Activated CD4-positive, CD25-positive, alpha-beta regulatory T cell (primary cell): ENCODE results near the gene RASEF.

Experiments used
- DNase-seq, 4 experiments: peaks; one replicate each; lab custom pipeline; 2025; lab: John Stamatoyannopoulos, UW

Gene RASEF

DNA sequence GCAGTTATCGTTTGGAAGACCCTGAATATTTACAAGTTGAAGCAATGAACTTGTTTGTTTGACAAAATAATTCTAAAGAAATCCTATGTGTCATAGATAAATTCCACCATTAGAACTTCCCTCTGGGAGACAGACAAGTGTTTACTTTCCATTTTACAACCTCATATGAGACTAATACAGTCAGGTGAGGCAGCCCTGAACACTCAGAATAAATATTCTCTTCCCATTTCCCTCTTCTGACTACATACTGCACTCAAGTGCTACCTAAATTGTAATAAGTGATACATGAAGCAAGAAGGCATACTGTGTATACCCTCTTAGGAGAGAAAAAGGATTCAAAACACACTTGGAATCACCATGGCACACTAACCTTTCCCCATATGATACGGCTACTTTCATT, 6.8 kb downstream of the RASEF start:
- DNase-seq, result no peak

DNA sequence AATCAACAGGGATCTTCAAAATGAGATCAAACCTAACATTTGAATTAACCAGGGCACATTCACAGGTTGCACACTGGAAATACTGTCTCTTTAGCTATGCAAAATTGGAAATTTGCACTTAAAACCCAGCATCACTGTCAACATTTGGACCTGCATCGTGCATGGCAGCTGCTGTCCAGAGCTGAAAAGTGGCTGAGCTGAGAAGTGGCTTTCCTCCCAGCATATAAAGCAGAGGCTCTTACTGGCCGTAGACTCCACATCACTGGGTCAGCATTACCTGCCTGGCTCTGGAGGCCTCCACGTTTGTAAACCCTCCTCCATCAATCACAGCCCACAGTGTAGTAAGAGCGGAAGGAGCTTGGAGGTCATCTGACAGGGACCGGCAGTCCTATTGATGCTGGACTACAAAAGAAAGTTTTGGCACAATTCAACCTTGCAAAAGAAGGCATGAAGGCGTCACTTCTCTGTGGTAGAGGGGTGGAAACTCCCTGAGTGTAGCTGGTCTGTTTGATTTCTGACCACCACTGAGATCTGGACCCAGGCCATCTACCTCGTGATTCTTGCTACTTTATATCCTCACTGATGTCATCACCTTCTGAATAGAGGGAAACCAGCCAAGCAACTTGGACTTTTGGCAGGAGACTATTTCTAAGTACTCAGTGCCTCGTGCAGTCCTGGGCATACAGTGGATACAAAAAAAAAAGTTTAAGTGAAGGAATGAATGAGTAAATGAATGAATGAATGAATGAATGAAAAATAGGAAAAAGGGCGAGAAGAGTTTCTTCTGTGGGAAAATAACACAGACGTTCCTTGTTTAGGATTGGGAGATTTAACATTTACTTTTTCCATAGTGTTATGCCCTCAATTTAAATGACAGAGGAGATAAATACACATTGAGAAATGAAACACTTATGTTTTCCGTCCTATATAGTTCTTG, 14.8 kb downstream of the RASEF start:
- DNase-seq, result no peak

DNA sequence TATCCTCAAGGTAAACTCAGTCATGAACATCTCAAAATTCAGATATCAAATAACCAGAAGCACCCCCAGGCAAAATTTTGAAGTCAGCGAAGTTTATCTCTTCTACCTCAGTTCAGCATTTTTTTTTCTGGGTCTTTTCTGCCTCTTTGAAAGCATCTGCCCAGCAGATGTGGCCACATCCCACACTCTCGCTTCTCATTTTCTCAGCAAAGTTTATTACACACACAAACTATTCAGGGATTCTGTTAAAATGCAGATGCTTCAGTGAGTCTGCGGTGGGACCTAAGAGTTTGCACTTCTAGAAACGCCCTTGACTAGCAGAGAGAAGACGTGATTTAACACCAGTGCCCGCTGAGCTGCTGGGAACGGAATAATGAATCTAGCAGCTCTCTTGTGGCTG, 19.3 kb downstream of the RASEF start:
- no peak for DNase-seq

DNA sequence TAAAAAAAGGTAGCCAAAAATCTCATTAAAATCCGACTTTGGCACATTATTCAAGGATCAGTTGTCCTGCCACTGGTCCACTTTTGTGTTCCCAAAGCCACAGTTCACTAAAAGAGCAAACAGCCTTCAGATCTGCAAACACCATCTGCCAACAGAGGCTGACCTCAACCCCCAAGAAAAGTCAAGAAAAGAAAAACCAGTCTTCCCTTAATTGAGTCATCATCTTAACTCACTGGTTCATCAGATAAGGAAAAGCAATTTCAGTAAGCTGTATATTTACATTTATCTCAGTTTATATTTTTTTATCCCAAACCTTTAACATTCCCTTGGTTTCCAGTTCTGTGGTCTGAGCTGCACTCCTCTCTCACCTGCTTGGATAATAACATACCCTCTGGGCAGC, 21.2 kb downstream of the RASEF start:
- DNase-seq, result no peak

DNA sequence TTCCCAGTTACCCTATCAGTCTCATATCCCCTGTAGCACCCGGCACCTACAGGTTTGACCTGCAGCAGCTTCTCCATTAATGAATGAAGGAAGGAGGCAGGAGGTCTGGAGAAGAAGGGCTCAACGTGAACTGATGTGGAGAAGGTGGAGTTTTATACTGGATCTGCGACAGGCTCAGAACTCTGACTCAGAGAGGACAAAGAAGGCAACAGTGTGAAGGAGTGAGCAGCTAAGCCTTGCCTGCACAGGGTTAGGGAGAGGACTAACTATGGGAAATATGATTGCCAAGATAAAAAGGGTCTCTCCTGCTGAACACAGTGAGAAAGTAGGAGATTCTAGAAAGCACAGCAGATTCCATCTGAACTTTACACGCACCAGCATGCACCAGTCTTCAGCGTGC, 23.6 kb downstream of the RASEF start:
- no peak for DNase-seq

DNA sequence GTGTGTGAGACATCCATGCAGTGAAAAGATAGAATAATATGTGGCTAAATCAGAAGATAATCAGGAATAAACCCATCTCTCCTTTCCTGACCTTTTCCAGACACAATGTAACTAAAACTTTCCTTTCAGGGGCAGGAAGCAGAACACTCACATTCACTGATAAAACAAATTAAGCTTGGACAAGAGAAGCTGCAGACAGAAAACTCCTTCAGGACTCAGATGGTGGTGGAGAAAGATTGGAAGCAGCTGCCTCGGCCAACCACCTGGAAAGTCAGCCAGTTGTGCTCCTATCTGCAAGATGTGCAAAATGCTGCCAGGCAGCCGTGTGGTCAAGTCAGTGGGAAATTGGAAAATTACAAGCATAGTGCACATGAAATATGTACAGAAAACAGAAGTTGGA, 26.9 kb downstream of the RASEF start:
- no peak for DNase-seq

DNA sequence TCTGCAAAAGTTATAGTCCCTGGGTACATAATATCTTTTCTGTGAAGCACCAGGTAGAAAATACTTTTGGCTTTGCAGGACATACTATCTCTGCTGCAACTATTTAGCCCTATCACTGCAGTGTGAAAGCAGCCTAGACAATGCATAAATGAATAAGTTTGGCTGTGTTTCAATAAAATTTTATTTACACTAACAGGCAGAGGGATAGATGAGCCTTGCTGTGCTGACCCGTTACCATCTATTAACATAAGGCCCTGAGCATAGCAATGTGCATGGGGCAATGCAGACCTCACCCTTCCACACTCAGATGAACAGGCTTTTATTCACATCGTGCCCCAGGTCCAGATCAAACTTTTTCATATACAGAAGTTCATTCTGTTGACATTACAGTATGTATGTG, 27.8 kb downstream of the RASEF start:
- DNase-seq, result no peak

DNA sequence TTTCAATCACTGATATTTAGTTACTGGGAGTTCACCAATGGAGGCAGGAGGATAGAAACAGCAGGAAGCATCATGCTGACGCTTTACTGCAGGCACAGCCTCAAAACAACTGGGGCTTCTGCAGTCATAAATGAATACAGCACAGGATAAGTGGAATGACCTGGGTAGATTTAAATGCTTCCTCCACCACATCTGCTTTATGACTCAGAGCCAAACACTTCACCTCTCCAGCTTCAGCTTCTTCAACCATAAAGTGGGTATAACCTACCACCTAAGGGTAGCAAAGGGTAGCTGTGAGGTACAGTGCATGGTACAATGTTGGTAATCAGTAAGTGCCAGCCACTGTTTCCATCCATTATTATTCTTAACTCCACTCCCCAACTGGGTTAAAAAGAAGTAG, 28.4 kb downstream of the RASEF start:
- no peak for DNase-seq

DNA sequence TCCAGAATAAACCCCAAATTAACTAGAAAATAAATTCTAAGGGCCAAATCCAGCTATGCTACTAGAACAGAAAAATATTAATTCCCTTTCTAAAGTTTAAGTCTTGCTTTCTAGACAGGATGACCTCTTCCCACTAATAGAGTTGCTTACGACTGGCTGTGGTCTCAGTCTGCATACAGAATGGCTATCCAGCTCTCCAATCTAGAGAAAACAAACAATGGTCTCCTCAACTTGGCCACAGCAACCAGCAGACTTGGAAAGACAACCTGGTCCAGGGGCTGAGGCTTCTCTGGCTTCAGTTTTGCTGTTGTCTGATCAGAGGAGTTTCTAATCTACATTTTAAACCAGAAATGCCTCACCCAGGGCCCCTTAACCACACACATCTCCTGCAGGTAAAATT, 28.9 kb downstream of the RASEF start:
- no peak for DNase-seq

DNA sequence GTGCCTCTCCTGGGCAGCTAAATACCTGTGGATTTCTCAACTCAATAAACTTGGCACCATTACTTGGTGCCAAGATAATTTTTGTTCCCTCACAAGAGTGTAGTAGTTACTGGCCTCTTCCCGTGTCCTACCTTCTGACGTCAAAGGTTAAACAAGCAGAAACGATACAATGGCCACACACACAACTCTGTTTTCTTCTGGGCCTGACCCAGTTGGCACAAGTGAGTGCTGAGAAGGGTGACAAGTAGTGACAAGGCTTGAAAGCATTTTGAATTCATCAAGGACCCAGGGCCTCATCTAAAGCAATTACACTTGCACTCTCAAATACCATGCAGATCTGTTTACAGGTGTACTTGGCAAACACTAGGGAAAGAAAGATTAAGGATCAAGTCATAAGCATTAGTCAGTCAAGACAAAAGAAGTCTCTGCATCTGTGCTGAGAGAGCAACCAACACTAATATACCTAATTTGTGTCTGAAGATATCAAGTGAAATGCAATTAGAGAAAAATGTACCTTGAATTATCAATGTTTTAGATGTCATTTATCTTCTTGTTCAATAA, 30.8 kb downstream of the RASEF start:
- DNase-seq, result no peak

DNA sequence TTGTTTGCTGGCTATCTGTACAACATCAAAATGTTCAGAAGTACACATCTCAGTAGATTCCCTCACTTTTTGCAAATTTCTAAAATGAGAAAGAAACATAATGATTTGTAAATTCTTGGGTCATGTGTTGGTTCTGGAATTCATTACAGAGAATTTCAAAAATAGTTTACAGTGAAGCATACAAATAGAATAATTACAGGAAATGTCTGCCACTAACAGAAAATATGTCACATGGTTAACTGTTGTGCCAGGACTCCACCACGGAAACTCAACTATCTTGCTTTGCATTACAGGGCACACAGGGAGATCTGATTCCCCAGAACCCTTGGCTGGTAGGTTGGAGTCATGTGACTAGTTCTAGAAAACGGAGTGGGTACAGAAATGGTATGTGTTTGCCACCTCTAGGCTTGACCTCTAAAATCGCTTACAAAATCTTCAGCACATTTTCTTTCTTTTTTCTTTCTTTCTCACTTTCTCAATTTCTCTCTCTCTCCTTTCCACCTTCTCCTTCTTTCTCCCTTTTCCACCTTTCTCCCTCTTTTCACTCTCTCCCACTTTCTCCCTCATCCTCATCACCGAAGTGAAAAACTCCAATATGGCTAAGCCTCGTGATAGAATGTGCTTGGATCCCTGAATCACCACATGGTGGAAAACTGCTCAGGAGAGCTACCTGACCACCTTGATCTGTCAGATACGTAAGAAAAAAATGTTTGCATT, 32.4 kb downstream of the RASEF start:
- no peak for DNase-seq

DNA sequence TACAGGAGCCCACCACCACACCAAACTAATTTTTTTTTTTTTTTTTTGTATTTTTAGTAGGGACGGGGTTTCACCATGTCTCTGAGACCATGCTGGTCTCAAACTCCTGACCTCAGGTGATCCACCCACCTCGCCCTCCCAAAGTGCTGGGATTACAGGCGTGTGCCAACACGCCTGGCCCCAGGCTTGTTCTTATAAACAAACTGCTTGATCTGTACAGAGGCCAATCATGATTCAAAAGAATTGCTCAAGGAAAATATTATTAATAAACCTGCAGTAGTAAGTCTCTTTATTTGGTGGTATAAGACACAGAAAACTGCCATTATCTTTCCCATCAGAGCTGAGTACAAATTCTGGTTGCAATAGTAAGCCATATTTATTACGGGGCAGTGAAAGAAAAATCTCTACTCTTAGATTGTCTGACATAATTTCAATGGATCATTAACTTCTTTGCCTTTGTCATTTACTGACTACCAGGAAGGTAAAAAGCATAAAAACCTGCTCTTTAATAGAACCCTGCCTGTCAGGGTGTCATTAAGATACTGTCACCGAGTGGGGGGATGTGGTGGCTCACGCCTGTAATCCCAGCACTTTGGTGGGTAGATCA, 33.3 kb downstream of the RASEF start:
- DNase-seq, result no peak

DNA sequence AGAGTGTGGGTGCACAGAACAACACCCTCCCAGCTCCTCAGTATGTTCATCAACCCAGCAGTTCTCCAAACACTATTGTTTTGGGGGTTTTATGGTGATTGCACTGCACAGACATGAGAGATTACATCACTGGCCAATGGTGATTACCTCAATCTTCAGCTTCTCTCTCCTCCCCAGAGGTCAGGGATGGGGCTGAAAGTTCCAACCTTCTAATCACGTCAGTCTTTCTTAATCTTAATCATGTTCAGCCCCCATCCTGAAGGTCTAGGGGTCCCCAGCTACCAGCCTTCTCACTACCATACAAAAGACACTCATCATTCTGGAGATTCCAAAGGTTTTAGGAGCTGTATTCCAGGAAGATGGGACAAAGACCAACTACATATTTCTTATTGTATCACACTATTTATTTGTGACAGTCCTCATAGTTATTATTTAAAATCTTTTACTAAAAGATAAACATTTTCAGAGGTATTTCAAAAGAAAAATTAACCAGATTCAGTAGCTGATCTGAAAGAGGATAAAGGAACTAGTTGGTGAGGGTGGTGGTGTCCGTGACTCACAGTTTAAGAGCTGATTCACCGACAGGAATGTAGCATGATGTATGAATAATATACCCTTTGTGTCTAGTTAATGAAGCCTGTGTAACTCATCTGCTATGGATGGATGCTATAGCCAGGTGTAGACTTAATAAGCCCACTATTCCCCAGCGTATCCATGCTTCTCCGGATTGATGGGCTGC, 35.6 kb downstream of the RASEF start:
- no peak for DNase-seq

DNA sequence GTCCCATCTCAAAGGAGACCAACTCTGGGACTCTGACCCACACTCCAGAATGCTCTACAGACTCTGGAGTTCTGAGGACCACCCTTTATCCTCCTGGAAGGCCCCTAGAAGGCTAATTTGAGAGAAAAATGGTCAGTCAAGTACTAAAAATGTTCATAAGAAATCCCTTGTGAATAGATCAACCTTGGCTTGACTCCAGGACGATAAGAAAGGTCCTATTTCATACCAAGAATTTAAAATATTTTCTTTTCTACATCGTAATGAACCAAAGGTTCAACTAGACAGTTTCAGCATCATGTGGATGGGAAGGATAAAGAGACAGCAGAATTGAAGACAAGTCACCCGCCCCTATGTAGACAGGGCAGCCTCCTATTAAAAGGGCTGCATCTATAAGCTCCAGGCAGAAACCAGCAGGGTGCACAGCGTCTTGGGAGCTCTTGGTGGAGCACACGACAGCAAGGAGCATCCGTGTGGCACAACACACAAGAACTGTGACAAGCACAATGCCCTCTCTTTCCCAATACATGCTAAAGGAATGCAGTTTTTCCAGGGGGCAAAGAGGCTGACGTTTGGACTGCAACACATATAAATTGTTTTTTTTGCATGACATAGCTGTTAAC, 38.3 kb downstream of the RASEF start:
- no peak for DNase-seq

DNA sequence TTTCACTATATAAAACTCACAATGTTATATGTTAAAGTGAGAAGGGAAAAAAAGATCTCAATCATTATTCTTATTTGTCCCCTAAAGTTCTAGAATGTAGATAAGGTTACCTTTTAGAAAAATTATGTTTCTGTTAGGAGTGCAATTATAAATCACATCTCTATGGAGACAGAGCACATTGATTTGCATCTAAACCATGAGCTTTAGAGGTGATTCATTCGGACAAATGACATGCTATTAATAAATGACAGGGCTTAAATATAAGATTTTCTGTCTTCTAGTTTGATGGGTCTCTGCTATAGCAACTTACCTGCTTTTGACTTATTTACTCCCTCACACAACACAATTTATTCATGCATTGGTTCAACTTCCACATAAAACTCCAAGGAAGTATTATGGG, 39.8 kb downstream of the RASEF start:
- DNase-seq, result no peak

DNA sequence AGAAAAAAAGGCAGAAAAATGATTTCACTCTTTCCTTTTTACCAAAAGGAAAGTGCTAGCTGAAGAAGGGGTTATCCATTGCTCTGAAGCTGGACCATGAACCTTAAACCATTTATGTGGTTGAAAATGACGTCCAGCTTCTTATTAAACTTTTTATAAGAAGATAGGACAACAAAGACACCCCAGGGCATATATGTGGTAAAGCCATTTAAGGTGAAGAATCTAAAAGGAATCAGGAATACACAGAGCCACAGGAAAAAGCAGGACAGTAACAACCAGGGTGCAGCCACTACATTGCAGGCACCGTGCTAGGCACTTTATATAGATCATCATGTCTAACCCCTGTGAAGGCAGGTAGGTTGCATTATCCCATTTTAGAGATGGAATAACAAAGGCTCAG, 42.1 kb downstream of the RASEF start:
- DNase-seq, result no peak

DNA sequence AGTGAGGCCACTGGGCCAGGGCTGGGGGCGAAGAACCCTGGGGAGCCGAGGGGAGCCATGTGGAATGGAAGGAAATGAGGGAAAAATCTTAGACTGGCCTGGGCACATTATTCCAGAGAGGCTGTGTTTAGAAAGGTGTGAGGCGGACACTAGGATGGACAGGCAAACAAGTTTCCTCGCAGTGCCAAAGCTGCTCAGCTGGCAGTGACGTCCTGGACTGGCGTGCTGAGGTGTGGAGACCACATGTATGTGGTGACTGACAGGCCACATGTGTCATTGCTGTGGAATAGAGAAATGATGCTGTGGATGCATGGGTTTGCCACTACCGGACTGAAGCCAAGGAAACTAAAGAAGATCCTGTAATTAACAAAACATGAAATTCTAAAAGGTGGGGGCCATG, 42.6 kb downstream of the RASEF start:
- no peak for DNase-seq

DNA sequence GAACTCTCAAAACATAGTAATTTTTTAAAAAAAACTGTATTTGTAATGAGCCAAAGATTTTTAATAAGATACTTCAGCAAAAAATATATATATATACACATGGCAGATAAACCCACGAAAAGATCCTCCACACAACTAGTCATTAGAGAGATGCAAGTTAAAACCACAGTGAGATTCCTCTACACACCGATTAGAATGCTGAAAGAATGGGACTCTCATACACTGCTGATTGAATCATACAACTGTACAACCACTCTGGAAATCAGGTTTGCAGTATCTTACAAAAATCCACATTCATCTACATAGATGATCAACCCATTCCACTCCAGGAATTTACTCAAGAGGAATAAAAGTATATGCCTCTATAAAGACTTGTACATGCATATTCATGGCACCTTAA, 43.7 kb downstream of the RASEF start:
- no peak for DNase-seq

DNA sequence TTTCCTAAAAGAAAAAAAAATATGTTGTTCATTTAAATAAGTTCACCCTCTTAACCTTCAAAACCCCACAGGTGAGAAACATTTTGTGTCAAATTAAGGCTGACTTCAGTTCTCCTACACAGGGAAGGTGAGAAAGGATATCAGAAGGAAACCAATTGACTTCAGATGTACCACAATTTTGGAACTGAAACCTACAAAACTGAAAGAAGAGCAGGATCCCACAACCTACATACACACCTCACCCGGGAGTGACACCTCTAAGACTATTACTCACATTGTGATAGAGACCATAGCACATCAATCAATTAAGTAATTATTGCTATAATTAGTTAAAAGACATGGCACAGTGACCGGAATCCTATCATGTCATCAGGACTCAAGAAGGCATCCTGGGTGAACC, 47.0 kb downstream of the RASEF start:
- DNase-seq, result no peak

DNA sequence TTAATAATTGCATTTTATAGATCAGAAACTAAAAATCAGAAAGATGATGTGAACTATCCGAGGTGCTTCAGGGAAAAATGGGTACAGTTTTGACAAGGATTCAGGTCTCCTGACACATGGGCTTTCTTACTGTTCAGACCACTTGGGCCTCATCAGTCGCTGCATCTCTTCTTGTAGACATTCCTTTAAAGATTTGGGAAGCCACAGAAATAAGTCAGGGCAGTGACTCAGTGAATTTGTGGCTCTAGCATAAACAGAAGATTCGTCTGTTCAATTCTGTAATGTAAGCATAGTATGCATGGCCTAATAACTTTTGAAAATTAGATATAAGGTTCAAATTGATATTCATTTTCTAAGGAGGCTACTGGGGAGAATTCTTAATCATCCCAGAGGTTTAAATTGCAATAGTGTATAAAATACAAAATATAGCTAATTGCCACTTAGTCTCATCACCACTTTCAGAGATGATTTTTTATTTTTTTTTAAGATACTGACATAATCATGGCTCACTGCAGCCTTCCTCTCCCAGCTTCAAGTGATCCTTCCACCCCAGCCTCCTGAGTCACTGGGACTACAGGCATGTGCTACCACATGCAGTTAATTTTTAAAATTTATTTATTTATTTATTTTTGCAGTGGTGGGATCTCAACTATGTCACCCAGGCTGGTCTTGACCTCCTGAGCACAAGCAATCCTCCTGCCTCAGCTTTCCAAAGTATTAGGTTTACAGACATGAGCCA, 48.9 kb downstream of the RASEF start:
- DNase-seq, result no peak
